OCI-LY1 (cell line): ENCODE data around the gene STK11IP.

ENCODE experiments used
- EZH2 ChIP-seq: fragments of 200-600 bp; sonication (generic), shearing (Covaris generic); IDR thresholded peaks from 2 replicates; pipeline ENCODE4 v1.8.0; 2017; ENCODE audit warnings: borderline replicate concordance, mixed run types, mild to moderate bottlenecking, antibody characterized with exemption, low read length, moderate library complexity, mixed read lengths
- TF ChIP-seq, protein P1 (sequence below): fragments of 200-600 bp; sonication (generic), shearing (Covaris generic); IDR thresholded peaks from 2 replicates; pipeline ENCODE4 v1.5.1; 2017; ENCODE audit warnings: mild to moderate bottlenecking, antibody characterized with exemption, low read length, moderate library complexity, mixed read lengths

DNA sequence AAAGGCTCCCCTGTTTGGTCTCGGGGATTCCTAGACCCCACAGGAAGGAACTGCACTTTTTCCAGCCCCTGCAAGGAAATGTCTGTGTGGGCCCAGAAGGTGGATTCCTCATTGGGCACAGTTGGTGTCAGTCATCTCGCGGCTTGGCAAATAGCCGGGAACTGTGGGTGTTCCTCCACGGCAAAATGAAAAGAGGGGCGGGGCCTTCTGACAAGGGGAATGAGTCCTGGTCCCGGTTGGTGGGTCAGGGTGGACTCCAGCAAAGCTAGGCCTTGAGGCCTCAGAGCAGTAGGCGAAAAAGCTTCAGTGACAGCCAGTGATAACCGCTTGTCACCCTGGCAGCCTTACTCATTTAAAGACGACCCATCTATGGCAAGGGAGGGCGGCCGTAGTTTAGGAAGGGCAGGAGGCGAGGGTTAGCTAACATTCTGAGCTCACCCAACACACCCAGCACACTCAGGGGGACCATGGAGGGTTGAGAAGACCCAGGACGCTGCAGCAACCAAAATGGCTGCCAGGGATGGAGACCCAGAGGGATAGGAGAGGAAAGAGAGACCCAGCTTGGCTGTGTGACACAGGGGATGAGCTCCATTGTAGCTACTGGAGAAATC, 46.2 kb downstream of the STK11IP start:
- TF ChIP-seq, protein P1, sequence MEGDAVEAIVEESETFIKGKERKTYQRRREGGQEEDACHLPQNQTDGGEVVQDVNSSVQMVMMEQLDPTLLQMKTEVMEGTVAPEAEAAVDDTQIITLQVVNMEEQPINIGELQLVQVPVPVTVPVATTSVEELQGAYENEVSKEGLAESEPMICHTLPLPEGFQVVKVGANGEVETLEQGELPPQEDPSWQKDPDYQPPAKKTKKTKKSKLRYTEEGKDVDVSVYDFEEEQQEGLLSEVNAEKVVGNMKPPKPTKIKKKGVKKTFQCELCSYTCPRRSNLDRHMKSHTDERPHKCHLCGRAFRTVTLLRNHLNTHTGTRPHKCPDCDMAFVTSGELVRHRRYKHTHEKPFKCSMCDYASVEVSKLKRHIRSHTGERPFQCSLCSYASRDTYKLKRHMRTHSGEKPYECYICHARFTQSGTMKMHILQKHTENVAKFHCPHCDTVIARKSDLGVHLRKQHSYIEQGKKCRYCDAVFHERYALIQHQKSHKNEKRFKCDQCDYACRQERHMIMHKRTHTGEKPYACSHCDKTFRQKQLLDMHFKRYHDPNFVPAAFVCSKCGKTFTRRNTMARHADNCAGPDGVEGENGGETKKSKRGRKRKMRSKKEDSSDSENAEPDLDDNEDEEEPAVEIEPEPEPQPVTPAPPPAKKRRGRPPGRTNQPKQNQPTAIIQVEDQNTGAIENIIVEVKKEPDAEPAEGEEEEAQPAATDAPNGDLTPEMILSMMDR = no peak
- no peak for TF ChIP-seq EZH2
